ENCODE measurements around the gene ZNF506. TPM values are rescaled to one million over a fixed set of nuclear protein-coding genes. Genes with fewer than 3 reads are reported as not detected.

Gene ZNF506
- total RNA-seq, 1 experiment from 2014 or later = 0.42 TPM

DNA sequence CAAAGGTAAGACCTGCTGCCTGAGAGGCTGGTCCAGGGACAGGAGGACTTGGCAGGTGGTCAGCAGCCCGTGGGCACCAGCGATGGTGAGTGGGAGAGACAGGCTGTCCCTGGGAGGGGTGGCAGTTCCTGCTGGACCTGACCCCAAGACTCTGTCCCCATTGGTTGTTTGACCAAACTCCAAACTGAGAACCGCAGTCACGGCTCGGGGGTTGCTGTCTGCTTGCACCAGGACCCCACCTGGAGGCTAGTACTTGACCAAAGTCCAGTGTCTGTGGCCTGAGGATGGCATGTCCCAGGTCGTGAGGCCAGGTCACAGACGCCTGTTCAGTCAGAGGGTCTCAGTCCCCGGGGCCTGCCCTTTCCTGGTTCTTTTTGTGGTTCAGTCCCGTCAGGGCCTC is 78.8 kb downstream of the ZNF506 start (continued):
- TF ChIP-seq FOSL1 (IDR thresholded peaks at IDR 0.05; ENCODE audit: low read depth) (no peak), YY1 (IDR thresholded peaks at IDR 0.05; ENCODE audit: extremely low read depth, insufficient replicate concordance, low read depth, low read length) (no peak), ZNF274 (IDR thresholded peaks at IDR 0.05; ENCODE audit: low read depth, low read length) (no peak), EGR1 (IDR thresholded peaks at IDR 0.05; ENCODE audit: low read depth) (no peak), EZH2 (IDR thresholded peaks at IDR 0.05) (no peak)

Other genes with a start within 250 kb of the ZNF506 start
- 11.6 TPM for gene PBX4, start 203.1 kb downstream of the ZNF506 start, total RNA-seq (2021; ENCODE audit: unreplicated experiment)
- gene LPAR2, start 193.5 kb downstream of the ZNF506 start, total RNA-seq (2021; ENCODE audit: unreplicated experiment) = 28.2 TPM
- gene GMIP, start 178.1 kb downstream of the ZNF506 start, total RNA-seq (2021; ENCODE audit: unreplicated experiment) = 16.3 TPM
- 73.7 TPM for gene ATP13A1, start 158.1 kb downstream of the ZNF506 start, total RNA-seq (2021; ENCODE audit: unreplicated experiment)
- 12.8 TPM for gene ZNF101, start 152.9 kb downstream of the ZNF506 start, total RNA-seq (2021; ENCODE audit: unreplicated experiment)
- gene ZNF14, start 88.6 kb downstream of the ZNF506 start, total RNA-seq (2021; ENCODE audit: unreplicated experiment) = 4.8 TPM
- gene ZNF253, start 44.1 kb upstream of the ZNF506 start, total RNA-seq (2021; ENCODE audit: unreplicated experiment) = not detected
- gene ZNF93, start 79.2 kb upstream of the ZNF506 start, total RNA-seq (2021; ENCODE audit: unreplicated experiment) = not detected
- gene ZNF682, start 217.8 kb upstream of the ZNF506 start, total RNA-seq (2021; ENCODE audit: unreplicated experiment) = not detected